GM12874 (cell line): Measurements from ENCODE around the gene TMEM252.
A peak's percentile ranks its signal among the peaks of the same experiment; 100 is the strongest.

Experiments used
- TF ChIP-seq, protein P1 (sequence below): IDR thresholded peaks from 2 replicates; pipeline ENCODE4 v1.5.1; 2011; ENCODE audit warnings: low read depth, mild to moderate bottlenecking, control low read depth, low read length, moderate library complexity; ENCODE audit not compliant: insufficient read depth

TMEM252 gene, protein sequence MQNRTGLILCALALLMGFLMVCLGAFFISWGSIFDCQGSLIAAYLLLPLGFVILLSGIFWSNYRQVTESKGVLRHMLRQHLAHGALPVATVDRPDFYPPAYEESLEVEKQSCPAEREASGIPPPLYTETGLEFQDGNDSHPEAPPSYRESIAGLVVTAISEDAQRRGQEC

DNA sequence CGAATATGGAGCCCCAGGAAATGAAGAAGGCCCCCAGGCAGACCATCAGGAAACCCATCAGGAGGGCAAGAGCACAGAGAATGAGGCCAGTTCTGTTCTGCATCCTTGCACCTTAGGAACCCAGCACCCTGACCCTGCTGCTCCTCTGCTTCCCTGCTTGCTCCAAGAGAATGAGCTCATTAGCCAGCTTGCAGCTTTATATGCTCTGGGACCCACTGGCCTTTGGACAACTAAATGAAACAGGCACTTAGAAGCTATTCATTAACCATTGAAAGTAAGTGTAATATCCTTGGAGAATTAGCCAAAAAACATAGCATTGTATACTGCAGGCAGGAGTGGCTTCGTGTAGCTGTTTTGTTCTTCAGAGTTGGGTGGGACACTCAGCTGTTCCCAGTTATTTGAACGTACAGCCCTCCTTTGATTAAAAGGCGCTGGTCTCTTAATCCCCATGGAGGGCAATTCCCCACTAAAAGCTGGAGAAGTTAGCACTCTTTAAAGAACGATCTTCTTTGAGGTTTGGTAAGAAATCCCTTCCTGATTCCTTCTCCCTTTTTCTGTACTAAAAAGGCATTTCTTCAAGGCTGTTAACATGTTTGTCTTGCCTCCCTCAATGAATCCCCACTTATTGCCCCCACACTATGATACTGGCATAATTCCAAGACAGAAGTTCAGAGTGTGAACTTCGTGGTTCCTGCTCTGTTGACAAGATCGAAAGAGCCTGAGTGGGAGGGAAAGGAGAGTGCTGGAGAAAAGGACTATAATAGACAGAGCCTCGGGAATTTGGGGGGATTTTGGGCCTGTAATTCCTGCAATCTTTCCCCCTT lies at the start of gene TMEM252:
Gene TMEM252, minus strand, starts transcription at position 172 of the 824 bp plus-strand sequence. Its CDS starts 69 bp downstream, at position 103.
- TF ChIP-seq, protein P1, sequence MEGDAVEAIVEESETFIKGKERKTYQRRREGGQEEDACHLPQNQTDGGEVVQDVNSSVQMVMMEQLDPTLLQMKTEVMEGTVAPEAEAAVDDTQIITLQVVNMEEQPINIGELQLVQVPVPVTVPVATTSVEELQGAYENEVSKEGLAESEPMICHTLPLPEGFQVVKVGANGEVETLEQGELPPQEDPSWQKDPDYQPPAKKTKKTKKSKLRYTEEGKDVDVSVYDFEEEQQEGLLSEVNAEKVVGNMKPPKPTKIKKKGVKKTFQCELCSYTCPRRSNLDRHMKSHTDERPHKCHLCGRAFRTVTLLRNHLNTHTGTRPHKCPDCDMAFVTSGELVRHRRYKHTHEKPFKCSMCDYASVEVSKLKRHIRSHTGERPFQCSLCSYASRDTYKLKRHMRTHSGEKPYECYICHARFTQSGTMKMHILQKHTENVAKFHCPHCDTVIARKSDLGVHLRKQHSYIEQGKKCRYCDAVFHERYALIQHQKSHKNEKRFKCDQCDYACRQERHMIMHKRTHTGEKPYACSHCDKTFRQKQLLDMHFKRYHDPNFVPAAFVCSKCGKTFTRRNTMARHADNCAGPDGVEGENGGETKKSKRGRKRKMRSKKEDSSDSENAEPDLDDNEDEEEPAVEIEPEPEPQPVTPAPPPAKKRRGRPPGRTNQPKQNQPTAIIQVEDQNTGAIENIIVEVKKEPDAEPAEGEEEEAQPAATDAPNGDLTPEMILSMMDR, result no peak

DNA sequence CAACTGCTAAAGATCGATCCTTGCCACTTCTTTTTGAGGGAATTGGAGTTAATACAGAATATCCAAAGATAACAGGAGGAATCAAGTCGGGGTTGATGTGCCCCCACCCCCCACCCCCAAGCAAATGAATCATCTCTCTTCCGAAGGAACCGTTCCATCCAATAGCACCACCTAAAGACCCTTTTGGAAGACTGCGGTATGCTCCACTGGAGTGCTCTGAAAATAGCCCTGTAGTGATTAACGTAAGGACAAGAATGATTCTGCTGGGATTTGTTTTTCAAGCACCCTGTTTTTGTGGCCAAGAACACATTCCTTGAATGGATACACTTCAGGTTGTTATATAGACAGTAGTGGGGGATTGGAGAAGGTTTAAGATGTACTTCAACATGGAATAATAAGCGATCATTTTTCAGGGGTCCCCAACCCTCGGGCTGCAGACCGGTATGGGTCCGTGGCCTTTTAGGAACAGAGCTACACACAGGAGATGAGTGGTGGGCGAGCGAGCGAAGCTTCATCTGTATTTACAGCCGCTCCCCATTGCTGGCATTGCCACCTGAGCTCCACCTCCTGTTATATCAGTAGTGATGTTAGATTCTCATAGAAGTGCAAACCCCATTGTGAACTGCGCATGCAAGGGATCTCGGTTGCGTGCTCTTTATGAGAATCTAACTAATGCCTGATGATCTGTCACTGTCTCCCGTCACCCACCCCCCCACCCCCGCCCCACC lies 44.5 kb upstream of the TMEM252 start:
- TF ChIP-seq, protein P1, result no peak

DNA sequence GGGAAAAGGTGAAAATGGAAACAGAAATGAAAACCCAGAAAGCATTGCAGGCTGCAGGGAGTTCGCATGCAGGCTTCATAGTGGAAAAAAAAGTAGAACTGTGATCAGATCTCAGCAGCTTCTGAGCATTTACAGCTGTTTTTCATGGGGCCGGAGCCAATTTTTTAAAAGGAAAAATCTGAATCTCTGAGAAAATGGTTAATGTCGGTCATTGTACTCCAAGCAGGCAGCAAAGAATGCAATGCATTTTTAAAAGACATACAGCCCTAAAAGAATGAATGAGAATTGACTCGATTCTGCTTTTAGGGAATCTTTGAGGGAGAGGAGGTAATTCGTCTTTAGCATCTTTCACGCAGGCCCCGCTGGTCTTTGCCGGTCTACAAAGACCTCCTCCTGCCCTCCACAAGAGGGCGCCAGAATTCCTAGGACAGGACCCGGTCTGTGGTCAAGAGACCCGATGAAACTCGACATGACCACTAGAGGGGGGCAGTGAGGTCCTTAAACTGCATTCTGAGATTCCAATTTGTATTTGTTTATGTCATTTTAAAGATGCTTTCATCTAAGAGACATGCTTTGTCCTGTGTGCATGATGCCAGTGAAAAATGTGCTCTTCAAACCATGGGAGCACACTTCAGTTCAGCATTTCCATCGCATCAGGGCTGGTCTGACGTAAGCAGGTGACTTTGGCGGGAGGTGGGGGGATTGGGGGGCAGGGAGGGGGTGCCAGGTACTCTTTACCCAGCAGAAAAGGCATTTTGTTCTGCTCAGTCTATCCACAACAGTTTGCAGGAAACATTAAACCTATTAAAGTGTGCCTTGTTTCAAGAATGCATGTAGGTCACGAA lies 43.7 kb upstream of the TMEM252 start:
- TF ChIP-seq, protein P1, result peak; percentile 95

DNA sequence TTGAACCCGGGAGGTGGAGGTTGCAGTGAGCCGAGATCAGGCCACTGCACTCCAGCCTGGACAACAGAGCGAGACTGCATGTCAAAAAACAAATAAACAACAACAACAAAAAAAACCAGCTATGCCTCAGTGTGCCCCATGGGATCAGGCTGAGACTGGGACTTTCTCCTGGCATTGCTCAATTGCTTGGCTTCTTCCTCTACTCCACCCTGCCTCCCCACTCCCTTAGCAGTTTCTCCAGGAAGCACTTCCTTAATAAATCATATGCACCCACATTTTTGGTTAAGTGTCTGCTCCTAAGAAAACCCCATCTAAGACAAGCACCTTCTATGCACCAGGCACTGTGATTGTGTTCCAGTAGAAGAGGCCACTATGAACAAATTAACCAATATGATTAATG lies 41.0 kb upstream of the TMEM252 start:
- TF ChIP-seq, protein P1, result no peak

DNA sequence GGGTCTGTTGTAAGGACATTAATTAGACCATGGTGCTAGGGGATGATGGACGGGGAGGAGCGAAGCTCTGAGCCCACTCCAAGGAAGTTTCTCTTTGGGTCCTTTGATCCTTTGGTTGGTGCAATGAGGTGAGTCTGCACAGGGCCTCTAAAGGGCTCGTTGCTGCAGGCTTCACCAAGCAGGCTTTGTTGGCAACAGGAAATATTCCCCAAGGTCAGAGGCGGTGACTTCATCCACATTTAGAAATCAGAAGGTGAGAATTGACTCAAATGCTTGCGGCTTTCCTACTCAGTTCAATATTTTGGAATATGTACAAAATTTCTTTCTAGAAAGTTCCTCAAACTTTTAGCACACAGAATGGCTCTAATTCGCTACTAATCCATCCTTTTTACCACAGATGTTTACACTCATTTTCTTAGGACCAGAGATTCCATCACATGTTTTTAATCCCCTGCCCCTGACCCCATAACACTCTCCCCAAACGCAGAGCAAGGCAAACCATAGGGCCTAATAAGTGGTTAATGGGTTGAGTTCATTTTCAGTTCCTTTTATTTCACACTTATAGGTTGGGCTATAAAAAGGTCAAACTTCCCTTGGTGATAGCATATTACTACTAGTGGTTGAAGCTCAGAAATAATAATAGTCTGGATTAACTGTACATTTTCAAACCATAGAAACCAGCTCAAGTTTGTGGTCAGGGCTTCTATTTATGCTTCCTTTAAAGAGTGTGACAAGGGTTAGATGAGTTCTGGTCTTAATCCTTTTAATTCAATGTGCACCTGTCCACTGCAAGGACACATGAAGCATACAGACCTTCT lies 37.3 kb upstream of the TMEM252 start:
- TF ChIP-seq, protein P1, result no peak

DNA sequence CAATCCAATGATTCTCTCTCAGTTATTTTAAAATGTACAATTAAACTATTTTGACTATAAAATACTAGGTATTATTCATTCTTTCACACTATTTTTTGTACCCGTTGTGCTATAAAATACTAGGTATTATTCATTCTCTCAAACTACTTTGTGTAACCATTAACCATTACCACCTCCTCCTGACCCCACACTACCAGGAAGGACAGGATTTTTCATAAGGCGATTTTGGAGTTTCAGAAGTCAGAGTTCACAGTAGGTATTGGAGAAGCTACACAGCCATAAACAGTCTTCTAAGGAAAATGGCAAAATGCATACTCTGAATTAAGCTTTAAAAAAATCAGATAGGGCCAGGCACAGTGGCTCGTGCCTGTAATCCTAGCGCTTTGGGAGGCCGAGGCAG lies 35.1 kb upstream of the TMEM252 start:
- TF ChIP-seq, protein P1, result no peak
